Measurements from ENCODE around the gene NRXN3.

NRXN3 gene

DNA sequence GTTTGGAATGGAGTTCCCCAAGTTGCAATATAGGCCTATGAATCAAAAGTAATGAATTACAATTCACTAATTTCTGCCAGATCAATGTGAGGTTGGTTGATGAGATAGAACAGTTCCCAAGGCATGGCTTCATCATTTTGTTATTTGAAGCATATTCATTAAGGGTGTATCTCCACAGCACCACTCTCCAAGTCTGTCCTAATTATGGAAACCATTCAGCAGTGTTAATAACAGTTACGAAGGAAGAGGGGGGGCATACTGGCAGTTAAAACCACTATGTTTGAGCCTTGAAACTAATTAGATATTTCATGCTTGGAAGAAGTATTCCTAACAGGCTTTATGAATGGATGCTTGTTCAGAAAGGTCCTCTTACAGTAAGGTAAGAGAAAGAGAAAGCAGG lies 1520.8 kb downstream of the NRXN3 start:
- no peak for DNase-seq (ENCODE audit: low spot score)
- TF ChIP-seq, protein P1, sequence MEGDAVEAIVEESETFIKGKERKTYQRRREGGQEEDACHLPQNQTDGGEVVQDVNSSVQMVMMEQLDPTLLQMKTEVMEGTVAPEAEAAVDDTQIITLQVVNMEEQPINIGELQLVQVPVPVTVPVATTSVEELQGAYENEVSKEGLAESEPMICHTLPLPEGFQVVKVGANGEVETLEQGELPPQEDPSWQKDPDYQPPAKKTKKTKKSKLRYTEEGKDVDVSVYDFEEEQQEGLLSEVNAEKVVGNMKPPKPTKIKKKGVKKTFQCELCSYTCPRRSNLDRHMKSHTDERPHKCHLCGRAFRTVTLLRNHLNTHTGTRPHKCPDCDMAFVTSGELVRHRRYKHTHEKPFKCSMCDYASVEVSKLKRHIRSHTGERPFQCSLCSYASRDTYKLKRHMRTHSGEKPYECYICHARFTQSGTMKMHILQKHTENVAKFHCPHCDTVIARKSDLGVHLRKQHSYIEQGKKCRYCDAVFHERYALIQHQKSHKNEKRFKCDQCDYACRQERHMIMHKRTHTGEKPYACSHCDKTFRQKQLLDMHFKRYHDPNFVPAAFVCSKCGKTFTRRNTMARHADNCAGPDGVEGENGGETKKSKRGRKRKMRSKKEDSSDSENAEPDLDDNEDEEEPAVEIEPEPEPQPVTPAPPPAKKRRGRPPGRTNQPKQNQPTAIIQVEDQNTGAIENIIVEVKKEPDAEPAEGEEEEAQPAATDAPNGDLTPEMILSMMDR (IDR thresholded peaks at IDR 0.05; ENCODE audit: extremely low read depth, missing control alignments): no peak

DNA sequence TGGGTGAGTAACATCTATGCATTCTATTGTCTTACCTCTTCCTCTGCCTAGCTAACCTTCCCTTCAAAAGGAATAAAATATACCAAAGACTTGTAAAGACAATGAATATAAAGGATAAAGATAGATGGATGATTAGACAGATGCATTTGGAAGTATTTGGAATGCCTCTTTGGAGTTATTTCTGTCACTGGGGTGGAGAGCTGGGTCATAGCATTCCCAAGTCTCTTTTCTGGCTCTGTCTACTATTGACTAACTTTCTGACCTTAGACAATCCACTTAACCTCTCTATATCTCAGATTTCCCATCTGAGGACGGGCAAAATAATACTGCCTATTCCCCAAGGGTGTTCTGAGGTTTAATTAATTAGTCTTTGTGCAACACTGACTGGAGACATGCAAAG lies 1523.8 kb downstream of the NRXN3 start:
- TF ChIP-seq, protein P1 (IDR thresholded peaks at IDR 0.05; ENCODE audit: extremely low read depth, missing control alignments): no peak
- no peak for DNase-seq (ENCODE audit: low spot score)

DNA sequence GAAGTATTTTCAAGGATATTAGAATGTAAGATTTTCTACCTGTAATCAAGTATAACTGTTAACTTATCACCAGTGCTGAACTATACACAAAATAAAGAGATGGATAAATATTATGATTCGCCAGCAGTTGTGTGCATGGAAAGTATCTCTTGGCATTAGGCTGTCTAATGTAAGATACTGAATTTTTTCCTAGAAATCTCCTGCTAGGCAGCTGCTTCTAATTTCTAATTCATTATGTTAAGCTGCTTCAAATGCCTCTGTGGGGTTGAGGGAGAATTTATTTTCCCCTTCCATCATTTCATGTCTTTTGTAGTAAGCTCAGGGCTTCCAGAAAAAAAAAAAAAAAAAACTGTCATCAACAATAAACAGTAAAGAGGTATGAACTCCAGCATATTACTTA lies 1525.1 kb downstream of the NRXN3 start:
- TF ChIP-seq, protein P1 (IDR thresholded peaks at IDR 0.05; ENCODE audit: extremely low read depth, missing control alignments): no peak

DNA sequence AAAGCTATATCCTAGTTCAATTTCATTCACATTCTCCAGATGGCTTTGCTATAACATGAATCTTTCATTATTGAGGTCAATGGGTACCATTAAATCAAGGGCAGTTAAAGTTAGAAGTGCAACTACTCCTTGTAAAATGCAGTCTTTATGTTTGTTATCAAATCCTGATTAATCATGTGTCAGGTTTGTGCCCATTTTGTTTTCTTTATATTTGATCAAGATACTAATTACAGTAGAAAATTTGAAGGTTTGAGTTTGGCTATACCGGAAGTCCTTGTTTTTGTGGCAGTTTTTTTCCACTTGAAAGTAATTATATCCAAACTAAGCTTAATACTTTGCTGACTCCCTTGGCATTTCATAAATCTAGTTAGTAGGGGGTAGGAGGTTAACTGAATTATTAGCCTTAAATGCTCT lies 1528.1 kb downstream of the NRXN3 start:
- no peak for DNase-seq (ENCODE audit: low spot score)
- TF ChIP-seq, protein P1 (IDR thresholded peaks at IDR 0.05; ENCODE audit: extremely low read depth, missing control alignments): no peak

More for the DNA sequence above, 1525.1 kb downstream of the NRXN3 start:
- no peak for DNase-seq (ENCODE audit: low spot score)

DNA sequence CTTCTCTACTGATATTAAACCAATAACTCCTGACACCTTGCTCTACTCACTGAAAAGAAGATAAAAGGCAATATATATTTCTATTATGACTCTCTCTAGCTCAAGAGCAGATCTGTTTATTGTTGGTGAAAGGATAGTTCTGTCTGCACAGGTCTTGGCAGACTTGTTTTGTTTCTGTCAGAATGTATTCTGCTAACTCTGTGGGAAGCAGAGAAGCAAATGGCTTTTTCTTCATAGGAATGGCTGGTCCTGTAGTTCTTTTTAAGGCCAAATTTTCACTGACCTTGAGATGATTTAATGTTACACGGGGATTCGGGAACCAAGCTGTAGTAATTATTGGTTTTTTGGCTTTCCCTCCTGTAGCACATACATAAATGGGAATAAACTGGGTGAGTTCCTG lies 1529.0 kb downstream of the NRXN3 start:
- TF ChIP-seq, protein P1 (IDR thresholded peaks at IDR 0.05; ENCODE audit: extremely low read depth, missing control alignments): no peak
- DNase-seq (ENCODE audit: low spot score): no peak

DNA sequence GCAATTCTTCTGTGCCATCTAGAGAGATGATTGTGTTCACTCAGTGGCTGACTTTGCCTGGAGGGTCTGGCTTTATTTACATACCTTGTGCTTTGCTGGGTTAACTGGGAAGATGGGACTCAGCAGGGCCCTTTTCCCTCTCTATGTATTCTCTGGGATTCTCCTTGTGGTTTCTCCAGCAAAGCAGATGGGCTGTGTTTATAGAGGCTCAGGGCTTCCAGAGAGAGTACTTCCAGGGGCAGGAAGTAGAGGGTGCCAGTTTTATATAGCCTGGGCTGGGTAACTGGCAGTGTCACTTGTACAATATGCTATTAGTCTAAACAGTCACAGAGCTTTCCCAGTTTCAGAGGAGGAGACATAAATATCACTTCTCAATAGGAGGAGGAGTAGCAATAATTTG lies 1531.2 kb downstream of the NRXN3 start:
- no peak for DNase-seq (ENCODE audit: low spot score)
- TF ChIP-seq, protein P1 (IDR thresholded peaks at IDR 0.05; ENCODE audit: extremely low read depth, missing control alignments): no peak

DNA sequence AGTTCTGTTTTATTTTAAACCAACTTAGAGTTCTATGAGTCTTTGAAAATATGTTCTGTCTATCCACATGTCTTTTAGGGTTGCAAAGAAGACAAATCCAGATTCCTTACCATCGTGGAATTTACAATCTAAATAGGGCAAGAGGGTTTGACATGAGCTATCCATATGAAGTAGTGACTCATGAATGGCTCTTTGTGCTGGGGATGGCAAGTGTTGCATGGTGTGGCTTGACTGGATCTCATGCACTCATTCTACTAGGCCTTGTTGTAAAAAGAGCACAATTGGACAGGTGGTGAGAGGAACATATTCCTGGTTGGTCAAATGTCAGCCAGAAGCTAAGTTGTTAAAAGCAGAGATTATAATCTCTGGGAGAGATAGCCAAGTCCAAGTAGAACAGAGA lies 1532.0 kb downstream of the NRXN3 start:
- TF ChIP-seq, protein P1 (IDR thresholded peaks at IDR 0.05; ENCODE audit: extremely low read depth, missing control alignments): no peak
- no peak for DNase-seq (ENCODE audit: low spot score)

Data from GM20000 (cell line).